GM19455 (cell line): ENCODE measurements around the gene CALHM6.
"Not testable (repeated sequence)": the region's sequence is repeated elsewhere in the genome, so short reads cannot be mapped to it uniquely, and the experiment has no call there.

Experiments
- ATAC-seq: cut with Tn5 transposase; IDR thresholded peaks from one replicate; pipeline ENCODE4 v1.9.1; 2021; ENCODE audit not compliant: unreplicated experiment

The CALHM6 gene

GRCh38 chr6:116472706-116473105, 11.5 kb downstream of the CALHM6 start:
- no peak for ATAC-seq

DNA sequence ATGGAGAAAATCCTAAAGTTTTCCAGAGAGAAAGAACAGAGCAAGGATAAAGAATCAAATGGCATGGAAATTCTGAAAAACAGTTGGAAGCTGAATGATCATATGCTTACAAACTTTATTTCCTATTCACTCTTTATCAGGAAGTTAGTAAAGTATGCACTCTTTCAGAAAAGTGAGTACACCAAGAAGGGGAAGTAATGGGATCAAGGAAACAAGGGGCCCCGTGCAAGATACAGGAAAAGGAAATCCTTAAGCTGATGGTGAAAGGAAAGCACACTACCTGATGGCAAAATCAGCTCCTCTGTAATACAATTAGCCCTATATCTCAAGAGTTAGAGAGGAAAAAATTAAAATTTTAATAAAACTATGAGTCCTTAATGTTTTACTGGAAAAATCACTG, 14.0 kb downstream of the CALHM6 start:
- ATAC-seq: no peak

DNA sequence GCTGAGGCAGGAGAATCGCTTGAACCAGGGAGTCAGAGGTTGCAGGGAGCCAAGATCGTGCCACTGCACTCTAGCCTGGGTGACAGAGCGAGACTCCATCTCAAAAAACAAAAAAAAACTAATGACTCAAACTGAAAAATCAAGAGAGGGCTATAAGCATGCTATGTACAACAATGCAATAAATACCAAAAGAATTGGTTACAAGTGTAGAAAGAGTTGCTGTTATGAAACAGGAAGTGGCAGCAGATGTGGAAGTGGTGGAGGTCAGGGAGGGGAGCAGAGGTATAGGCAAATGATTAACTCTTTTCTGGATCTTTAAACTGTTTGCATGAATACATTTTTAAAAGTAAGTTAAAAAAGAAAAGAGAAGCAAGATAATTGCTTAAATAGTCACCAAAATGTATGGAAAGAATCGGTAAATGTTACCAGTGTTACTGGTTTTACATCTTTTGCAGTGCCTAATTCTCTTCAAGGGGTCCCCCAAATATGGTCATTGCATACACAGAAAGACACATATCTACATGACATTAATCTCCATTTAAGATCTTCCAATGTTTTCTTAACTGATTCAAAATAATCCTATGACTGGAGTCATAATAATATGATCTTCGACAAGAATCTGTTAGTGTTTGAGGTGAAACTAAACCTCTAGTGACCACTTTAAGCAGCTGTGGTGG, 15.0 kb downstream of the CALHM6 start:
- ATAC-seq: peak; percentile 100

DNA sequence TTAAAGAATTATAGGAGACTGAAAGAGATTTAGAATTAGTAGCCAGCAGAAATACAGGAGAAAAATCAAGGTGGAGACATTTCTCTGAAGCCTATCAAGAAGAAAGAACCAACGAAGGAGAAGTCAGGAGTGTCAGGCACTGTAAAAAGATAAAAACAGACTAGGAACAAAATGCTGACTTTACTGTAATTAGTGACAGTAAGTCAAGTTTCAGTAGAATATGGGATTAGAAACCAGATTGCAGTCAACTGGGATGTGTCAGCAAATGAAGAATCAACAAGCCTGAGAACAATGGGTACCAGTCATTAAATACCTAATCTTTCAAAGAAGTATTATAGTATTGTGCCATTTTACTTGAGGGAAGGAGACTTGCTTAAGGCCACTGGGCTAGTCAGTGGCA, 21.6 kb downstream of the CALHM6 start:
- ATAC-seq: no peak

GRCh38 chr6:116483616-116484015, 22.4 kb downstream of the CALHM6 start:
- ATAC-seq: no peak

GRCh38 chr6:116485559-116486184, 24.5 kb downstream of the CALHM6 start:
- no peak for ATAC-seq

DNA sequence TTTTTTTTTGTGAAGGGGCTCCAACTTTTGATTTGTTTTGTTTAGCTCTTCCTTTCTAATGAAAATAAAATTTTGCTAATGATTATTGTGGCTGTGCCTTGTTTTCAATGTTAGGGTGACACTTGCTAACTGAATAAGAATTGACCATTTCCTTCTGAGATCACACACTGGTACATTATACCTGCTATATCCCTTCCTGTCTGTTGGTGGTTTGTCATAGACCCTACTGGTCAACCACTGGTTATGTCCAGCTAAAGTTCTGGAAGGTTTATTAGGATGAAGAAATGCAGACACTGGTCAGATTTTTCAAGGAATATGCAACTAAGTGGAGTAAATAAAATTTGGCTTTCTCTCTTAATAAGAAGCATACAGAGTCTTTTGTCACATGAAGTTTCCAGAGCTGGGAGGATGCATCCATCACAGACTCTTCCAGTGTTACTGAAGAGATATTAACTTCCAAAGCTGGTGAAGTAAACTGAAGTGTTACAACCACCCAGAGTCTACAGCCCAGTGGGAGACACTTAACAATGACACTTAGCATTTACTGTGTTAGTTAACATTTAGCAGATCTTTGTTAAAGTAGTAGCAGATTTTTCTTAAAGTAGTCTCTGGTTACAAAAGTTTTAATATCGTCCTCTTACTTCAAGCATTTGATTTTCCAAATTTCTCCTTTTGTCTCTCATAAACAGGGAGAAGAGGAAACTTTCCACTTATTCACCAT, 30.6 kb downstream of the CALHM6 start:
- no peak for ATAC-seq

GRCh38 chr6:116492331-116493067, 31.3 kb downstream of the CALHM6 start:
- ATAC-seq: no peak

DNA sequence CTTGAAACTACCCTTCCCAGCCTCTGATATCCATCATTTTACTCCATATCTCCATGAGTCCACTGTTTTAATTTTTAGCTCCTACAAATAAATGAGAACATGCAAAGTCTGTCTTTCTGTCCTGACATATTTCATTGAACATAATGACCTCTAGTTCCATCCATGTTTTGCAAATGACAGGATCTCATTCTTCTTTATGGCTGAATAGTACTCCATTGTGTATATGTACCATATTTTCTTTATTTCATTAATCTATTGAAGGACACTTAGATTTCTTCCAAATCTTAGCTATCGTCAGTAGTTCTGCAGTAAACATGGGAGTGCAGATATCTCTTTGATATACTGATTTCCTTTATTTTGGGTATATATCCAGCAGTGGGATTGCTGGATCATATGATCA, 34.0 kb downstream of the CALHM6 start:
- ATAC-seq: not testable (repeated sequence)

- no peak for ATAC-seq
These were observed 36.0 kb downstream of the CALHM6 start for GRCh38 chr6:116497113-116497676.

GRCh38 chr6:116500969-116501433, 39.8 kb downstream of the CALHM6 start:
- ATAC-seq: no peak

GRCh38 chr6:116507324-116507723, 46.1 kb downstream of the CALHM6 start:
- no peak for ATAC-seq

DNA sequence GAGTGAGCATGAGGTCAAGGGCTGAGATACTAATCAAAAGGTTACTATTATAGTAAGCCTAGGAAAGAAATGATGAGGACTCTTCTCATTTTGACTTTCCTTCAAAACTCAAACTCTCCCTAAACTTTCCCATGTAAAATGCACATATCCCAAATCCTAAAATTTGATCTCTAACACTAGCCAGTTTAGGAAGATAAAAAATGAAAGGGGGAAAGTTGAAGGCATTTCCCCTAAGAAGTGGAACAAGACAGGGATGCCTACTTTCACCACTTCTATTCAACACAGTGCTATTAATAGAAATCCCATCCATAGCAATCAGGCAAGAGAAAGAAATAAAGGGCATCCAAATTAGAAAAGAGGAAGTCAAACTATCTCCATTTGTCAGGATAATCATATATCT, 47.4 kb downstream of the CALHM6 start:
- ATAC-seq: no peak

GRCh38 chr6:116511424-116512110, 50.4 kb downstream of the CALHM6 start, which contains the start of gene CALHM5:
CALHM5 (plus strand) TSS chr6:116511639; CDS start chr6:116511697, 58 bp downstream.
- ATAC-seq: no peak

GRCh38 chr6:116512111-116512559, 51.0 kb downstream of the CALHM6 start:
- ATAC-seq: peak; percentile 82

- ATAC-seq: no peak
These were observed 51.6 kb downstream of the CALHM6 start for GRCh38 chr6:116512734-116513133.
